SK-N-SH treated with all-trans-retinoic acid at 6 μM for 48 hours (cell line): ENCODE measurements around the gene FBXO42.

ENCODE experiments used
- ARNTL ChIP-seq: fragments of 450-650 bp; formaldehyde crosslinking; IDR thresholded peaks from 2 replicates; pipeline ENCODE4 v1.5.0; 2020; ENCODE audit warnings: low read depth, mild to moderate bottlenecking, moderate library complexity, borderline replicate concordance
- CSRNP3 ChIP-seq: fragments of 250-450 bp; sonication (Bioruptor Pico); IDR thresholded peaks from 2 replicates; pipeline ENCODE4 v1.5.1; 2021; ENCODE audit warnings: mild to moderate bottlenecking, moderate library complexity
- GLIS3 ChIP-seq: fragments of 250-450 bp; sonication (Bioruptor Pico); IDR thresholded peaks from 2 replicates; pipeline ENCODE4 v1.5.0; 2020; ENCODE audit warnings: mild to moderate bottlenecking, moderate library complexity
- PPARA ChIP-seq: fragments of 250-450 bp; sonication (Bioruptor Pico); IDR thresholded peaks from 2 replicates; pipeline ENCODE4 v1.5.0; 2020; ENCODE audit warnings: mild to moderate bottlenecking, borderline replicate concordance
- RARB ChIP-seq: fragments of 250-450 bp; sonication (Bioruptor Pico); IDR thresholded peaks from 2 replicates; pipeline ENCODE4 v1.8.0; 2021; ENCODE audit warnings: mild to moderate bottlenecking, moderate library complexity
- ZFP30 ChIP-seq: fragments of 450-650 bp; formaldehyde crosslinking; IDR thresholded peaks from 2 replicates; pipeline ENCODE4 v1.5.0; 2022; ENCODE audit warnings: mild to moderate bottlenecking, moderate library complexity
- TF ChIP-seq, protein P1 (sequence below): fragments of 250-450 bp; sonication (Bioruptor Pico); IDR thresholded peaks from 2 replicates; pipeline ENCODE4 v1.5.1; 2020; ENCODE audit warnings: low read depth, mild to moderate bottlenecking, moderate library complexity

GRCh38 chr1:16233431-16233830, 118.8 kb downstream of the FBXO42 start:
- TF ChIP-seq CSRNP3 (no peak), GLIS3 (CRISPR knock-in tag) (no peak), ZFP30 (CRISPR knock-in tag) (no peak), ARNTL (CRISPR knock-in tag) (no peak), RARB (no peak), PPARA (CRISPR knock-in tag) (no peak)
- TF ChIP-seq, protein P1, sequence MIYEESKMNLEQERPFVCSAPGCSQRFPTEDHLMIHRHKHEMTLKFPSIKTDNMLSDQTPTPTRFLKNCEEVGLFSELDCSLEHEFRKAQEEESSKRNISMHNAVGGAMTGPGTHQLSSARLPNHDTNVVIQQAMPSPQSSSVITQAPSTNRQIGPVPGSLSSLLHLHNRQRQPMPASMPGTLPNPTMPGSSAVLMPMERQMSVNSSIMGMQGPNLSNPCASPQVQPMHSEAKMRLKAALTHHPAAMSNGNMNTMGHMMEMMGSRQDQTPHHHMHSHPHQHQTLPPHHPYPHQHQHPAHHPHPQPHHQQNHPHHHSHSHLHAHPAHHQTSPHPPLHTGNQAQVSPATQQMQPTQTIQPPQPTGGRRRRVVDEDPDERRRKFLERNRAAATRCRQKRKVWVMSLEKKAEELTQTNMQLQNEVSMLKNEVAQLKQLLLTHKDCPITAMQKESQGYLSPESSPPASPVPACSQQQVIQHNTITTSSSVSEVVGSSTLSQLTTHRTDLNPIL (CRISPR knock-in tag): no peak
